ENCODE results near the gene PFN3.
"Not testable (repeated sequence)": the region's sequence is repeated elsewhere in the genome, so short reads cannot be mapped to it uniquely, and the experiment has no call there.

Gene PFN3

DNA sequence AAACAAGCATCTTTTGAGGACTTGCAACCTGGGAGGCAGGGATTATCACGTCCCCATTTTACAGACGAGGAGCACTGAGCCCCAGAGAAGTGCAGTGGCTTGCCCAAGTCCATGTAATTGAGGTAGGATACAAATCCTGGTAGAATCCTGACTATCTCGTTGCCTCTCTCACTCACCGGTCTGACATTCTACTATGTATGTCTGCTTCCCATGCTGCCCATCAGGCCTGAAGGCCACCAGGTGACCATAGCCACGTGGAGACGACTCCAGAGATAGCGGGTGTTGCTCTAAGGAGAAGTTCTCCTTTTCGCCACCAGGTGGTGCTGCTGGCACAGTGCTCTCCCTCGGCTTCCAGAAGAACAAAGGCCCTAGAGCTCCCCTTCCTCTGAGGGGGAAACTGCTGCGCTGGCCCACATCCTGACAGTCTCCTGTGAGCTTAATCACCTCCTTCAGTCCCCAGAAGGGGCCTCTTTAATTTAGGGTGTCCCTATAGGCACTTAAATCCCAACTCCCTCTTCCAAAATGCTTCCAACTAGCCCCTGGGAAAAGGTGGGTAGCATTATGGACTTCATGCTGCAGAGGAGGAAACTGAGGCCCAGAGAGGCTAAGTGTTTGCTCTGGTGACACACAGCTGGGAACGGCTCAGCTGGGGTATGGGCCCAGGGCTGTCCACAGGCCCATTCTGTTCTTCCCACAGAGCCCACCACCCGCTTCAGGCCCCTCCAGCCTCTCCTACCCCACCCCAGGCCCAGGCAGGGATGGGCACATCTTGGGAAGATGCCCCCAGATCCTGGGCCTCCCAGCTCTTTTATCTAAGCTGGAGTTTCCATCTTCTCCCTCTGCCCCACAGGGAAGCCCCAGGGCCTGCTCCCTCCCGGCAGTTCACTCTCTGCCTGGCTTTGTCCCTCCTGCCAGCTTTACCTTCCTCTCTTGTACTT, 9.8 kb downstream of the PFN3 start:
- peak; percentile 79 for DNase-seq

- DNase-seq: no peak
Observed at GRCh38 chr5:177389241-177390169, 11.0 kb downstream of the PFN3 start.

DNA sequence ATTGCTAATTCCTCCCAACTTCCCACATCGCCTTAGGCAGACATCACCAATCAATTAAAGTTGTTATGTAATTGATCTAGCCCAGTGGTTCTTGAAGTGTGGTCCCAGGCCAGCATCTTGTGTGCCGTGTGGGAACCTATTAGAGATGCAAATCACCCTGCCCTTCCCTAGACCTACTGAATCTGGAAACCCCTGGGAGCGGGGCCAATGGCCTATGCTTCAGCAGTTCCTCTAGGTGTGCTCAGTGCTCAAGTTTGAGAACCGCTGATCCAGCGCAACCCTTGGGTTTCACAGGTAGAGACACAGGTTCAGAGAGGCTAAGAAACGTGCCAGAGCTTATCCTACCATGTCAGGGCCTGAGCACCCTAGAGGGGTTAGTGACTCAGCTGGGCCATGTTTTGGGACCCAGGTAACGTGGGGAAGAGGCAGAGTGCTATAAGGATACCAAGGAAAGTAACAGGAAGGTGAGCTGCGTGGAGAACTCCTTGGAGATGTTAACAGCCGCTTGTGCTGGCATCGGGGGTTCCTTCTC, 11.9 kb downstream of the PFN3 start:
- no peak for DNase-seq

DNA sequence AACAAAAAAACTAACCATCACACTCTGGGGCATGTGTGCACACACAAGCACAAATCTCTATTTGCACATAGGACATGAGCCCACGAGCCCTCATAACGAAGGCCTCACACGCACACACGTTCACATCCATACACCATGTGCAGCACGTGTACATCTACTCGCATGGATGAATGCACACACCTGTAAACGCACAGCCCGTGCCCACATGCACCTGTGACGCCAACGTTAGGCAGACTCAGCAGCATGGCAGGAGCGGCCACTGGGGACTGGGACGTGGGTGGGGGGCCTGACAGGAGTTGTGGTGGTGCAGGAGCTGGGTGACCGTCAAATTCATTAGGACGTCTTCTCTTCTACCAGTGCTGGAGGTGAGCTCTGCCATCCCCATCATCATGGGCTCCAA, 13.1 kb downstream of the PFN3 start:
- no peak for DNase-seq

GRCh38 chr5:177386542-177386941, 13.9 kb downstream of the PFN3 start:
- no peak for DNase-seq

DNA sequence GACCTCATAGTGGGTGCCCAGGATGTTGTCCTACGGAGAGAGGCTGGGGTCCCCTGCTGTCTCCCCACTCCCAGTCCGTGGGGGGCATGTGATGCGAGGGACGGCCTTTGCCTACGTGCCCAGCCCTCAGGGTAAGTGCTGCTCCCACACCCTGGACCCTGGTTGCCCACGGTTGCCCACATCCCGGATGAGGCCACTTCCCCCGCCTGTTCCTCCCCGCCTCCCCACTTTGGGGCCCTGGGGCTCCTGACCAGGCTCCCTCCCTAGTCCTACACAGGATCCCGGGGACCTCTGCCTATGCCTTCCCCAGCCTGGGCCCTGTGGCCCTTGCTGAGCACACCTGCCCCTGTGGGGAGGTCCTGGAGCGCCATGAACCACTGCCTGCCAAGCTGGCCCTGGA, 14.7 kb downstream of the PFN3 start:
- DNase-seq: no peak

GRCh38 chr5:177384134-177384533, 16.3 kb downstream of the PFN3 start, which contains the start of gene SLC34A1:
SLC34A1 (plus strand) TSS chr5:177384434; CDS start chr5:177385742, 1,308 bp downstream.
- no peak for DNase-seq

DNA sequence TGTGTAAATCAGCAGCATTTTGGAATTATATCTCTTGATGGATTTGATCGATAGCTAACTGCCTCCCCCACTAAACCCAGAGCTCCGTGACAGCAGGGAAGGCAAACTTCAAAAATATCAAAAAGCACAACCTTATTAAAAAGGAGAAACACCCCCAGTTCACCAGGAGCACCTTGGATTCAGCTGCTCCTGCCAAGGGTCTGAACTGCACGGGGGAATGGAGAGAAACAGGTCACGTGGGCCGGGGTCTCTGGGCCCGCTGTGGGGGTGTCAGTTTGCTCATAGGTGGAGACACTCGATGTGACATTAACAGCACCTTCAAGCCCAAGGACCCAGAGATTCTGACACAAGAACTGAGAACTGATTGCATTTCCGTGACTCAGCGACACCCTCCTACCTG, 17.3 kb downstream of the PFN3 start:
- DNase-seq: no peak

GRCh38 chr5:177382423-177383029, 17.9 kb downstream of the PFN3 start:
- DNase-seq: no peak

GRCh38 chr5:177380805-177381126, 19.7 kb downstream of the PFN3 start:
- DNase-seq: no peak

GRCh38 chr5:177378884-177379883, 21.3 kb downstream of the PFN3 start:
- no peak for DNase-seq

DNA sequence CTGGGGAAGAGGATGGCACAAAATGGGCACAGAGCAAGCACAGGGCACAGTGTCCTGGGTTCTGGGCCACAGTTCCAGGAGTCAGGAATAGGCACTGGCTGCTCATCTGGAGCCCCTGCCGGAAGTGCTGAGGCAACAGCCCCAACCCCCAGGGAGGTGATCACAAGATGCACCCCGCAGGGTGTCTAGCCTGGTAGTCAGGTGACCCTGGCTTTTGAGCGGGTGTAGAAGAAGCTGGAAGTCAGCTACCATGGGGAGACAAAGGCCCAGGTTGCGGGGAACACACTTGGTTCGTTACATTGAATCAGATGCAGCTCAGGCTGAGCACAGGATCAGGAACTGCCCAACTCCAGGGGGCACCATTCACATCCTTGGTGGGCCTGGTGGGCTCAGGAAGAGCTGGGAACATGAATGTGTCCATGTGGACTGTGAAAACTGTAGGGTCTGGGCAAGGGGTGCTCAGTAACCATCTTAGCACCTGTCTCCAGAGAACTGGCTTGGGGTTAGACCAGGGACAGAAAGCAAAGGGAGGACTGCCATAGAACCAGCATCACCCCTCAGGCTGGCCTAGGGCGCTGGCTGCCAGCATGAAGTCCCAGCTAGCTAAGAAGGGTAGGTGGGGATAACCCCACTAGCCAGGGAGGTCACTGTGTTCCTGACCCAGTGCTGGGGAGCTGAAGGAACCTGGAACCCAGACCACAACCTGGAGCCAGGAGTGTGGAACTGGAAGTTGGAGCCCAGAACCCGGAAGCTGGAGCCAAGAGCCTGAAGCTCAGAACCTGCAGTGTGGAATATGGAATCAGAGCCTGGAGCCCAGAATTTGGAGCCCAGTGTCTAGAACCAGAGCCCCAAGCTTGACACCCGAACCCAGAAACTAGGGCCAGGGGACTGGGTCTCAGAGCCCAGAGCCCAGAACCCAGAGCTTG, 22.3 kb downstream of the PFN3 start:
- no peak for DNase-seq

DNA sequence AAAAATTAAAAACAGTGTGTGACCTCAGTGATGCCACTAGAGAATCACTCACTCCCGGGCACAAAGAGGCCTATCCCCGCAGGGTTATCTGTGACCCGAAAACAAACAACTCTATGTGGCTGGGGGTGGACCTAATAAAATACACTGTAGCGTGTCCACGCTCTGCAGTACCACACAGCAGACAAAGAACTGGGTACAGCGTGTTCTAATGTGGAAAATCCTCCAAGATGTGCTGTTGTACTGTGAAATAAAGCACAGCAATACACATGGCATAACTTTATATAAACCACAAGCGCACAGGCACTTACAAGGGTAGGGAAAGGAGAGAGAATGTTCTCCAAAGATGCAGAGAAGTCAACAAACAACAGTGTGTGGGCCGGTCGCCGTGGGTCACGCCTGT, 24.4 kb downstream of the PFN3 start:
- no peak for DNase-seq

DNA sequence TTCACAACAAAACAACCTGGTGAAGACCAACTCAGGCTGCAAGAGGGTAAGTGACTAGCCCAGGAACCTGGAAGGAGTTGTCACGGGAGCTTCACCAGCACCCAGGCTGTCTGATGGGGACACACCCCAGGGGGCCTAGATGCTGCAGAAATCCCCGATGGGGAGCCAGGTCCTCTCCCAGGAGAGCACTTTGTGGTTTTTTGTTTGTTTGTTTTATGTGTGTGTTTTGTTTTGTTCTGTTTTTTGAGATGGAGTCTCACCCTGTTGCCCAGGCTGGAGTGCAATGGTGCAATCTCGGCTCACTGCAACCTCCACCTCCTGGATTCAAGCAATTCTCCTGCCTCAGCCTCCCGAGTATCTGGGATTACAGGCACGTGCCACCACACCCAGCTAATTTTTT, 24.9 kb downstream of the PFN3 start:
- DNase-seq: not testable (repeated sequence)

DNA sequence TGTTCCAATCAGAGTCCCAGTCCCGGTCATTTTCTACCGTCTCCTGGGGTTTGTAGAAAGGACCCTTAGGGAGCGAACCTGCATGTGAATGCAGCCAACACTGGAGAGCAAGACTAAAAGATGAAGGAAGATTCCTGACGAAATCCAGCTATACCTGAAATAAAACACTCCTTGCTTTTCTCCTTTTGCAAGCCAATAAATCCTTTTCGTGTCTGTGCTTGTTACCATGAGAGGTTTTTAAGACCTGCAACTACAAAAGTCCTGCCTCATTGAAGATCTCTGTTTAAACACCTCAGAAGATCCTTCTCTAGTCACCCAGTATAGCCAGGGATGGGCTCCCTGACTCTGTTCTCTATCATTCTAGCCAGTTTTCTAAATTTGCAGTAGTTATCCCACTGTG, 26.2 kb downstream of the PFN3 start:
- DNase-seq: no peak

DNA sequence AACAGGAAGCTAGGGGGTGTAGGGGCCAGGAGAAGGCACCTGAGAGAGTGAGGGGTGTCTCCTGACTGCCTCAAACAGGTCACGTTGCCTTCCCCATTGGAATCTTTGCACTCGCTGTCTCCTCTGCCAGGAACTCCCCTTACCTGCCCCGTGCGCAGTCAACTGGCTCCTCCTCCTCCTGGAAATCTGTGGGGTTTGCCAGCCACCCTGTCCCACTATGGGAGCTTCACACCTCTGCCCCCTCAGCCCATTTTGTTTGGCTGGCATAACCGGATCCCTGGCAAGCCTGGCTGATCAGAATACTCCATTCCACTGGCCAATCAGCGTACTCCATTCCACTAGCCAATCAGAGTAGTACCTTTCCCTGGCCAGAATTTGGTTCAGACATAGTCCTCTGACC, 26.7 kb downstream of the PFN3 start:
- no peak for DNase-seq

DNA sequence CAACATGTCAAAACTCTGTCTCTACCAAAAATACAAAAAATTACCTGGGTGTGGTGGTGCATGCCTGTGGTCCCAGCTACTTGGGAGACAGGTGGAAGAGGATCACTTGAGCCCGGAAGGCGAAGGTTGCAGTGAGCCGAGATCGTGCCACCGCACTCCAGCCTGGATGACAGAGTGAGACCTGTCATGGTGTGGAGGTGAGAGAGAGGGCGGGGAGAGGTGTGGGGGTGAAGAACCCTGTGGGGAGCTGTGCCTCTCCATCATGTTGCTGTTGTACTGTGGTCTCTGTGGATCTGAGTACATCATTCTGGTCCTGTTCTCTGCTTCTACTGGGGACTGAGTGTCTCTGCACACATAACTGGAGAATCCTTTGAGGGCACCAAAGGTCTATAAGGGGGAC, 27.6 kb downstream of the PFN3 start:
- DNase-seq: no peak

- DNase-seq: no peak
Observed at GRCh38 chr5:177372034-177372896, 28.2 kb downstream of the PFN3 start.

Measured in KG1 (cell line).